ENCODE data around the gene PXDN.

PXDN gene

DNA sequence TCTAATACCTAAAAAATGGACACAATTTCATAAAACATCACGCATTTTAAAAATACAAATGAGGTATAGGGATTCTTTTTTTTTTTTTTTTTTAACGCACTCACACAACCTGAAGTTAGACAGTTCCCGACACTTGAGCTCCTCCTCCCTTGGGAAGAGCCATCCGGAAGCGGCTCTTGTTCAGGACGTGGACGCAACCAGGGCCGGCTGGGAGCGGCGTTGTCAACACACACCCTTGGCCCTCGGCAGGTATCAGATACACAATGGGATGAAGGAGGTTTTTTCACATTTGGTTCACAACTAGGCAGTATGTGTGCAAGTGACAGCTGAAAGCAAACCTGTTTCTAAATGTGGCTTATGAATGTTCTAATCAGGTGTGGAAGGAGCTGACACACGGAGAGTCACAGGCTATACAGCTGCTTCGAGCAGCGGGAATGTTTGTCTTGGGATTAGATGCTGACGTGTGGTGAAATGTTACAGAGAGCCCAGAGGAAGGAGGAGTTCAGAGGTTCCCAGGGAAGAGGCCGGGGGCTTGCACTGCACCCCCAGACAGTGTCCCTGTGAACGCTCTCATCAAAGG lies 111.1 kb downstream of the PXDN start:
- peaks cover 0 to 57% of the 10 kb centered on the region in 2 experiments; a peak in 1 of 3 replicates for H3K36me3 ChIP-seq (ENCODE audit: control insufficient read depth in 2 of 2, insufficient read depth in 1 of 2, low read length in 2 of 2)
- ChIA-PET POLR2A (no interaction called here), CTCF (interaction anchor here (0.6 kb wide), 1 partner anchor 12 kb away, joined by 3 read pairs; no protein-coding TSS in a partner anchor)
- no peaks in the 10 kb centered on the region; the same call in 1 of the 2 replicates for H3K4me1 ChIP-seq (ENCODE audit: control insufficient read depth, insufficient read depth, low read length)
- TF ChIP-seq ZNF433 (tag by site-specific recombination; IDR thresholded peaks at IDR 0.05; ENCODE audit: low read depth) (no peak), ZNF837 (tag by site-specific recombination; IDR thresholded peaks at IDR 0.05) (no peak), ZNF426 (tag by site-specific recombination; IDR thresholded peaks at IDR 0.05) (no peak), ZSCAN23 (tag by site-specific recombination; IDR thresholded peaks at IDR 0.05) (no peak), ZNF658 (tag by site-specific recombination; IDR thresholded peaks at IDR 0.05) (no peak), ZNF274 (IDR thresholded peaks at IDR 0.05; ENCODE audit: low read length) (no peak), ZNF274 (tag by site-specific recombination; IDR thresholded peaks at IDR 0.05; ENCODE audit: borderline replicate concordance) (no peak), KLF16 (tag by site-specific recombination; IDR thresholded peaks at IDR 0.05) (no peak), ZNF391 (tag by site-specific recombination; IDR thresholded peaks at IDR 0.05; ENCODE audit: borderline replicate concordance, low read depth) (no peak), ZNF366 (tag by site-specific recombination; conservative IDR thresholded peaks at IDR 0.05) (no peak), ZNF510 (tag by site-specific recombination; IDR thresholded peaks at IDR 0.05; ENCODE audit: insufficient replicate concordance) (no peak), ZNF155 (tag by site-specific recombination; IDR thresholded peaks at IDR 0.05) (no peak), ZSCAN16 (tag by site-specific recombination; IDR thresholded peaks at IDR 0.05) (no peak), ZBTB17 (tag by site-specific recombination; IDR thresholded peaks at IDR 0.05) (no peak), ZBTB1 (tag by site-specific recombination; IDR thresholded peaks at IDR 0.05) (no peak), ZNF114 (tag by site-specific recombination; IDR thresholded peaks at IDR 0.05) (no peak)
- TF ChIP-seq, protein P1, sequence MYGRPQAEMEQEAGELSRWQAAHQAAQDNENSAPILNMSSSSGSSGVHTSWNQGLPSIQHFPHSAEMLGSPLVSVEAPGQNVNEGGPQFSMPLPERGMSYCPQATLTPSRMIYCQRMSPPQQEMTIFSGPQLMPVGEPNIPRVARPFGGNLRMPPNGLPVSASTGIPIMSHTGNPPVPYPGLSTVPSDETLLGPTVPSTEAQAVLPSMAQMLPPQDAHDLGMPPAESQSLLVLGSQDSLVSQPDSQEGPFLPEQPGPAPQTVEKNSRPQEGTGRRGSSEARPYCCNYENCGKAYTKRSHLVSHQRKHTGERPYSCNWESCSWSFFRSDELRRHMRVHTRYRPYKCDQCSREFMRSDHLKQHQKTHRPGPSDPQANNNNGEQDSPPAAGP (tag by site-specific recombination; IDR thresholded peaks at IDR 0.05), result no peak
- TF ChIP-seq, protein P2, sequence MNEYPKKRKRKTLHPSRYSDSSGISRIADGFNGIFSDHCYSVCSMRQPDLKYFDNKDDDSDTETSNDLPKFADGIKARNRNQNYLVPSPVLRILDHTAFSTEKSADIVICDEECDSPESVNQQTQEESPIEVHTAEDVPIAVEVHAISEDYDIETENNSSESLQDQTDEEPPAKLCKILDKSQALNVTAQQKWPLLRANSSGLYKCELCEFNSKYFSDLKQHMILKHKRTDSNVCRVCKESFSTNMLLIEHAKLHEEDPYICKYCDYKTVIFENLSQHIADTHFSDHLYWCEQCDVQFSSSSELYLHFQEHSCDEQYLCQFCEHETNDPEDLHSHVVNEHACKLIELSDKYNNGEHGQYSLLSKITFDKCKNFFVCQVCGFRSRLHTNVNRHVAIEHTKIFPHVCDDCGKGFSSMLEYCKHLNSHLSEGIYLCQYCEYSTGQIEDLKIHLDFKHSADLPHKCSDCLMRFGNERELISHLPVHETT (tag by site-specific recombination; IDR thresholded peaks at IDR 0.05), result no peak
- TF ChIP-seq, protein P3, sequence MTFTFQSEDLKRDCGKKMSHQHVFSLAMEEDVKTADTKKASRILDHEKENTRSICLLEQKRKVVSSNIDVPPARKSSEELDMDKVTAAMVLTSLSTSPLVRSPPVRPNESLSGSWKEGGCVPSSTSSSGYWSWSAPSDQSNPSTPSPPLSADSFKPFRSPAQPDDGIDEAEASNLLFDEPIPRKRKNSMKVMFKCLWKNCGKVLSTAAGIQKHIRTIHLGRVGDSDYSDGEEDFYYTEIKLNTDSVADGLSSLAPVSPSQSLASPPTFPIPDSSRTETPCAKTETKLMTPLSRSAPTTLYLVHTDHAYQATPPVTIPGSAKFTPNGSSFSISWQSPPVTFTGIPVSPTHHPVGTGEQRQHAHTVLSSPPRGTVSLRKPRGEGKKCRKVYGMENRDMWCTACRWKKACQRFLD (tag by site-specific recombination; IDR thresholded peaks at IDR 0.05), result no peak
- TF ChIP-seq, protein P4, sequence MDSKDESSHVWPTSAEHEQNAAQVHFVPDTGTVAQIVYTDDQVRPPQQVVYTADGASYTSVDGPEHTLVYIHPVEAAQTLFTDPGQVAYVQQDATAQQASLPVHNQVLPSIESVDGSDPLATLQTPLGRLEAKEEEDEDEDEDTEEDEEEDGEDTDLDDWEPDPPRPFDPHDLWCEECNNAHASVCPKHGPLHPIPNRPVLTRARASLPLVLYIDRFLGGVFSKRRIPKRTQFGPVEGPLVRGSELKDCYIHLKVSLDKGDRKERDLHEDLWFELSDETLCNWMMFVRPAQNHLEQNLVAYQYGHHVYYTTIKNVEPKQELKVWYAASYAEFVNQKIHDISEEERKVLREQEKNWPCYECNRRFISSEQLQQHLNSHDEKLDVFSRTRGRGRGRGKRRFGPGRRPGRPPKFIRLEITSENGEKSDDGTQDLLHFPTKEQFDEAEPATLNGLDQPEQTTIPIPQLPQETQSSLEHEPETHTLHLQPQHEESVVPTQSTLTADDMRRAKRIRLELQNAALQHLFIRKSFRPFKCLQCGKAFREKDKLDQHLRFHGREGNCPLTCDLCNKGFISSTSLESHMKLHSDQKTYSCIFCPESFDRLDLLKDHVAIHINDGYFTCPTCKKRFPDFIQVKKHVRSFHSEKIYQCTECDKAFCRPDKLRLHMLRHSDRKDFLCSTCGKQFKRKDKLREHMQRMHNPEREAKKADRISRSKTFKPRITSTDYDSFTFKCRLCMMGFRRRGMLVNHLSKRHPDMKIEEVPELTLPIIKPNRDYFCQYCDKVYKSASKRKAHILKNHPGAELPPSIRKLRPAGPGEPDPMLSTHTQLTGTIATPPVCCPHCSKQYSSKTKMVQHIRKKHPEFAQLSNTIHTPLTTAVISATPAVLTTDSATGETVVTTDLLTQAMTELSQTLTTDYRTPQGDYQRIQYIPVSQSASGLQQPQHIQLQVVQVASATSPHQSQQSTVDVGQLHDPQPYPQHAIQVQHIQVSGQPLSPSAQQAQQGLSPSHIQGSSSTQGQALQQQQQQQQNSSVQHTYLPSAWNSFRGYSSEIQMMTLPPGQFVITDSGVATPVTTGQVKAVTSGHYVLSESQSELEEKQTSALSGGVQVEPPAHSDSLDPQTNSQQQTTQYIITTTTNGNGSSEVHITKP (tag by site-specific recombination; IDR thresholded peaks at IDR 0.05), result no peak
- TF ChIP-seq, protein P5, sequence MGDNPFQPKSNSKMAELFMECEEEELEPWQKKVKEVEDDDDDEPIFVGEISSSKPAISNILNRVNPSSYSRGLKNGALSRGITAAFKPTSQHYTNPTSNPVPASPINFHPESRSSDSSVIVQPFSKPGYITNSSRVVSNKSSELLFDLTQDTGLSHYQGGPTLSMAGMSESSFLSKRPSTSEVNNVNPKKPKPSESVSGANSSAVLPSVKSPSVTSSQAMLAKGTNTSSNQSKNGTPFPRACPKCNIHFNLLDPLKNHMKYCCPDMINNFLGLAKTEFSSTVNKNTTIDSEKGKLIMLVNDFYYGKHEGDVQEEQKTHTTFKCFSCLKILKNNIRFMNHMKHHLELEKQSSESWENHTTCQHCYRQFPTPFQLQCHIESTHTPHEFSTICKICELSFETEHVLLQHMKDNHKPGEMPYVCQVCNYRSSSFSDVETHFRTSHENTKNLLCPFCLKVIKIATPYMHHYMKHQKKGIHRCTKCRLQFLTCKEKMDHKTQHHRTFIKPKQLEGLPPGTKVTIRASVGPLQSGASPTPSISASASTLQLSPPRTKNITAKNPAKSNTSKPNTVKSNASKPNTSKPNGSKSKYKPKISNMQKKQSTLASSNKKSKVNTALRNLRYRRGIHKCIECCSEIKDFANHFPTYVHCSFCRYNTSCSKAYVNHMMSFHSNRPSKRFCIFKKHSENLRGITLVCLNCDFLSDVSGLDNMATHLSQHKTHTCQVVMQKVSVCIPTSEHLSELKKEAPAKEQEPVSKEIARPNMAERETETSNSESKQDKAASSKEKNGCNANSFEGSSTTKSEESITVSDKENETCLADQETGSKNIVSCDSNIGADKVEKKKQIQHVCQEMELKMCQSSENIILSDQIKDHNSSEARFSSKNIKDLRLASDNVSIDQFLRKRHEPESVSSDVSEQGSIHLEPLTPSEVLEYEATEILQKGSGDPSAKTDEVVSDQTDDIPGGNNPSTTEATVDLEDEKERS (tag by site-specific recombination; IDR thresholded peaks at IDR 0.05), result no peak
- H3K4me3 ChIP-seq (ENCODE audit: low read depth, low read length), result no peak overlapping the region
- H3K9me3 ChIP-seq (ENCODE audit: control insufficient read depth, insufficient read depth, low read depth, low read length), result no peaks in the 10 kb centered on the region
- H3K27ac ChIP-seq (ENCODE audit: extremely low read depth, low read depth, low read length), result no peak overlapping the region

Measured in HEK293 (cell line).